HepG2 (cell line): ENCODE measurements around the gene OPRL1. TPM values are rescaled to one million over a fixed set of nuclear protein-coding genes. Genes with fewer than 3 reads are reported as not detected.
A peak's percentile ranks its signal among the peaks of the same experiment; 100 is the strongest.

Source experiments
- ATAC-seq: fragments of 200-7000 bp; cut with Tn5 transposase; 3 replicates; pipeline ENCODE4 v1.9.1; 2020; ENCODE audit warnings: mild to moderate bottlenecking, moderate library complexity
- BruUV-seq: library from RNA; stranded (reverse); fragments of 400-500 nt; replicated peaks from 2 replicates; lab custom pipeline; 2021; lab: Mats Ljungman, UMichigan
- CTCF ChIA-PET: fragments of 300-600 bp; formaldehyde crosslinking; extraction: SDS; loops from one replicate; lab custom pipeline; 2021; ENCODE audit warnings: low total read pairs, inconsistent platforms, low intra/inter-chr PET ratio; lab: Yijun Ruan, JAX
- POLR2A ChIA-PET: fragments of 350-600 bp; sonication (Branson Sonifier 250); formaldehyde crosslinking; loops from one replicate; lab custom pipeline; 2020; ENCODE audit warnings: antibody characterized with exemption, inconsistent platforms; lab: Yijun Ruan, JAX
- DNase-seq: peaks from one replicate; pipeline ENCODE4 v3.0.0-alpha.2; 2015; ENCODE audit warnings: low spot score
- FAIRE-seq: peaks from 3 replicates; lab custom pipeline; 2011; peaks lifted over from hg19 to GRCh38; lab: Jason Lieb, UNC
- H2AFZ ChIP-seq: one replicate; pipeline ENCODE4 v1.6.1; 2011; ENCODE audit warnings: low read length, inconsistent platforms
- H3K27ac ChIP-seq: fragments of 300-600 bp; 3 replicates; pipeline ENCODE4 v1.8.0; 2011; ENCODE audit warnings: mixed run types, mild to moderate bottlenecking, mixed read lengths, low read length, inconsistent platforms; ENCODE audit not compliant: insufficient read depth; ENCODE audit errors: extremely low read length
- H3K27me3 ChIP-seq, 2 experiments: fragments of 200-600 bp in 1 of 2; 2 replicates in 1 of 2; 3 replicates in 1 of 2; pipeline versions ENCODE4 v1.6.0 to v1.8.0; 2011; ENCODE audit warnings: low read length in 2 of 2, mild to moderate bottlenecking in 2 of 2, moderate library complexity in 2 of 2, inconsistent platforms in 1 of 2; ENCODE audit not compliant: insufficient read depth in 2 of 2, control insufficient read depth in 1 of 2
- H3K36me3 ChIP-seq, 2 experiments: fragments of 200-600 bp in 1 of 2; replicated peaks in 1 of 2; 2 replicates in 1 of 2; 3 replicates in 1 of 2; pipeline versions ENCODE4 v1.5.1 to v1.8.0; 2011; ENCODE audit warnings: low read length in 2 of 2, inconsistent platforms in 1 of 2; ENCODE audit not compliant: insufficient read depth in 2 of 2, control insufficient read depth in 1 of 2
- H3K4me1 ChIP-seq: 2 replicates; pipeline ENCODE4 v1.5.1; 2012; ENCODE audit warnings: low read length, inconsistent platforms; ENCODE audit not compliant: insufficient read depth
- H3K4me2 ChIP-seq: 2 replicates; pipeline ENCODE4 v1.6.0; 2011; ENCODE audit warnings: low read depth, low read length, inconsistent platforms
- H3K4me3 ChIP-seq, 3 experiments: fragments of 200-600 bp in 1 of 3; sonication (generic), shearing (Covaris generic) in 1 of 3; replicated peaks in 1 of 3; 2 replicates each; pipeline ENCODE4 v1.5.1; 2011 to 2016; ENCODE audit warnings: low read length in 3 of 3, inconsistent platforms in 2 of 3, low read depth in 2 of 3, mild to moderate bottlenecking in 2 of 3, control low read depth in 1 of 3, mixed read lengths in 1 of 3; ENCODE audit not compliant: insufficient read depth in 1 of 3
- H3K79me2 ChIP-seq: one replicate; pipeline ENCODE4 v1.6.1; 2011; ENCODE audit warnings: low read length, inconsistent platforms; ENCODE audit not compliant: insufficient read depth
- H3K9ac ChIP-seq: 2 replicates; pipeline ENCODE4 v1.6.0; 2011; ENCODE audit warnings: mild to moderate bottlenecking, low read depth, low read length, inconsistent platforms; ENCODE audit not compliant: insufficient read depth
- H3K9me3 ChIP-seq: 2 replicates; pipeline ENCODE4 v1.5.1; 2012; ENCODE audit warnings: mild to moderate bottlenecking, low read length
- H4K20me1 ChIP-seq: 2 replicates; pipeline ENCODE4 v1.6.0; 2011; ENCODE audit warnings: inconsistent platforms, mild to moderate bottlenecking, low read length, moderate library complexity; ENCODE audit not compliant: insufficient read depth
- AHR ChIP-seq: IDR thresholded peaks from 2 replicates; pipeline ENCODE4 v1.6.1; 2018; ENCODE audit warnings: missing genetic modification reagents, missing compliant biosample characterization
- NPAS2 ChIP-seq: sonication (generic); formaldehyde crosslinking; IDR thresholded peaks from 2 replicates; pipeline ENCODE4 v1.8.0; 2022; ENCODE audit warnings: mild to moderate bottlenecking, missing genetic modification reagents, borderline replicate concordance
- ZFP82 ChIP-seq: sonication (generic); formaldehyde crosslinking; IDR thresholded peaks from 2 replicates; pipeline ENCODE4 v1.5.1; 2020; ENCODE audit warnings: mild to moderate bottlenecking, missing genetic modification reagents, borderline replicate concordance
- ZNF292 ChIP-seq: sonication (generic); formaldehyde crosslinking; IDR thresholded peaks from 2 replicates; pipeline ENCODE4 v1.8.1; 2022; ENCODE audit warnings: mild to moderate bottlenecking, low read depth, missing genetic modification reagents, borderline replicate concordance
- ZNF496 ChIP-seq: sonication (generic); formaldehyde crosslinking; IDR thresholded peaks from 2 replicates; pipeline ENCODE4 v1.8.1; 2023; ENCODE audit warnings: mild to moderate bottlenecking, moderate library complexity, missing genetic modification reagents; ENCODE audit not compliant: insufficient replicate concordance
- ZNF709 ChIP-seq: sonication (generic); formaldehyde crosslinking; IDR thresholded peaks from 2 replicates; pipeline ENCODE4 v1.5.0; 2020; ENCODE audit warnings: mild to moderate bottlenecking, missing genetic modification reagents
- WGBS: methylation state at CpG from one replicate; pipeline ENCODE4 v1.1.6; 2017; ENCODE audit warnings: low lambda C conversion rate; 5-methylcytosine and 5-hydroxymethylcytosine counted together
- in situ Hi-C: cut with HindIII; loops from 2 replicates; pipeline ENCODE4 v1.10.0; 2017; ENCODE audit warnings: low pct_unique_long_range_greater_than_20kb; ENCODE audit not compliant: extremely low pct_ligation_motif_present
- intact Hi-C: fragments of 100-400 bp; cut with micrococcal nuclease; formaldehyde crosslinking; loops from one replicate; pipeline ENCODE4 v1.10.0; 2022; ENCODE audit not compliant: unreplicated experiment
- polyA plus RNA-seq, 8 experiments: library from polyadenylated mRNA; depleted of rRNA in 3 of 8; stranded (reverse) in 7 of 8; unstranded in 1 of 8; fragments of >200 nt; fragmentation: Illumina TruSeq in 4 of 8; extraction: Trizol in 4 of 8; gene quantifications; 2 replicates each; pipeline versions ENCODE4 v1.2.1 to v1.2.3, GENCODE V29; 2011 to 2016; ENCODE audit warnings: low read depth in 4 of 8, missing spikeins in 1 of 8, mixed read lengths in 1 of 8; ENCODE audit not compliant: insufficient read depth in 1 of 8
- total RNA-seq, 5 experiments: library from RNA; depleted of rRNA; stranded (reverse); fragments of >200 nt; fragmentation: Illumina TruSeq; extraction: Trizol; gene quantifications; 2 replicates each; pipeline ENCODE4 v1.2.3, GENCODE V29; 2016; ENCODE audit warnings: low read depth in 1 of 5
- TF ChIP-seq, protein P1 (sequence below): fragments of 450-650 bp; IDR thresholded peaks from 2 replicates; pipeline ENCODE4 v1.6.1; 2016

The OPRL1 gene
- total and polyA plus RNA-seq, 2 of the 13 experiments (the other 11 are each of a cell fraction or from before 2014, with no cell fraction given) = 0.35 to 0.71 TPM

DNA sequence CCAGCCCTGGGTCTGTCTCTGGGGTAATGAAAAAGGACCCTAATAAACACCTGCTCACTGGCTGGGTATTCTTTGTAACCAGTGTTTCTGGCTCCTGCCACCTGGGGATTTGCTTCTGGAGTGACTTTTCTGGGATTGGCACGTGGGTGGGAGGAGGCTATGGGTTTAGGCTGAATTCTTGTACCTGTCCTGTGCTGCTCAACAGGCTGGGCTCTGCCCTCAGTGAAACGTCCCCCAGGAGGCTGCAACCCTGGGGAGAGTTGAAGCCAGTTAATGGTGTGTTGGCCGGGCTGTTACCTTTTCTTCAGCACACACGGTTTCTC, 20.6 kb downstream of the OPRL1 start:
- Histone ChIP-seq H2AFZ (no peak overlapping the region), H3K27me3 (peaks cover 39 to 71% of the 10 kb centered on the region in 2 experiments), H3K36me3 (no peaks in the 10 kb centered on the region), H3K4me2 (no peak overlapping the region), H4K20me1 (peaks cover 3% of the 10 kb centered on the region; the same call in 1 of the 2 replicates), H3K79me2 (no peaks in the 10 kb centered on the region), H3K4me1 (no peaks in the 10 kb centered on the region), H3K9me3 (no peaks in the 10 kb centered on the region), H3K4me3 (no peak overlapping the region), H3K9ac (no peak overlapping the region), H3K27ac (no peak overlapping the region)
- WGBS = 0% methylated on average over 4 of the region's 4 CpGs
- FAIRE-seq (no peak), ATAC-seq (no peak), DNase-seq (no peak)
- CTCF ChIA-PET = interaction anchor here (0.6 to 2.9 kb wide), 2 partner anchors 20 to 23 kb away, joined by 3 to 21 read pairs; no protein-coding TSS in a partner anchor
- POLR2A ChIA-PET = no interaction called here
- in situ Hi-C loops = no loop called here
- intact Hi-C loops = no loop called here
- no peak for TF ChIP-seq NPAS2
- no peak for TF ChIP-seq ZNF496 (CRISPR knock-in tag)
- TF ChIP-seq, protein P1, sequence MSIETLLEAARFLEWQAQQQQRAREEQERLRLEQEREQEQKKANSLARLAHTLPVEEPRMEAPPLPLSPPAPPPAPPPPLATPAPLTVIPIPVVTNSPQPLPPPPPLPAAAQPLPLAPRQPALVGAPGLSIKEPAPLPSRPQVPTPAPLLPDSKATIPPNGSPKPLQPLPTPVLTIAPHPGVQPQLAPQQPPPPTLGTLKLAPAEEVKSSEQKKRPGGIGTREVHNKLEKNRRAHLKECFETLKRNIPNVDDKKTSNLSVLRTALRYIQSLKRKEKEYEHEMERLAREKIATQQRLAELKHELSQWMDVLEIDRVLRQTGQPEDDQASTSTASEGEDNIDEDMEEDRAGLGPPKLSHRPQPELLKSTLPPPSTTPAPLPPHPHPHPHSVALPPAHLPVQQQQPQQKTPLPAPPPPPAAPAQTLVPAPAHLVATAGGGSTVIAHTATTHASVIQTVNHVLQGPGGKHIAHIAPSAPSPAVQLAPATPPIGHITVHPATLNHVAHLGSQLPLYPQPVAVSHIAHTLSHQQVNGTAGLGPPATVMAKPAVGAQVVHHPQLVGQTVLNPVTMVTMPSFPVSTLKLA = peak; percentile 58; the same call in 1 of the 2 replicates
- BruUV-seq = no TSS peak

DNA sequence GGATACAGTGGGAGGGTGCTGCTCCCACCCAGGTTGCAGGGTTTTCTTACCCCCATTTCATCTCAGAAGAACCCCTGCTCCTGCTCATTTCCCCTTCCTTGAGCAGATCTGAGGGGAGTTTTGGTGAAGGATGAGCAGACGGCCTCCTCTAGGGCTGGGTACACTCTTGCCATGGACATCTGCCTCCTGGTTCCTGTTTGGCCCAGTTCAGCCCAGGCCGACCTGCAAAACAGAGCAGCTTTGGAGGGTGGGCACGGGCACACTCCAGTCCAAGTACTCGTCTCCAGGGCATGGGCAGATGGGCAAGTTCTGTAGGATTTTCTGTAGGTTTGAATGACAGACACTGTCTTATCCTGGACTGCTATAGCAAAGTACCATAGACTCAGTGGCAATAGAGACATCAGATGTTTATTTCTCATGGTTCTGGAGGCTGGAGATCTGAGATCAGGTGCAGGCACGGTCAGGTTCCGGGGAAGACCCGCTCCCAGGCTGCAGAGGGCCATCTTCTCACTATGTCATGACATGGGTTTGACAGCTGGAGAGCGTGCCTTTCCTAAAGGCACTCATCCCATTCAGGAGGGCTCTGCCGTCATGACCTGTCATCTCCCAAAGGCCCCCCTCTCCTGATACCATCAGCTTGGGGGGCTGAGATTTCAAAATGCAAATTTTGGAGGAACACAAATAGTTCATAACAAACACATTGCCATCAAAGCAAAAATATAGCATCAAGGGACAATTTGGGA, 21.2 kb downstream of the OPRL1 start:
- Histone ChIP-seq H3K9me3 (no peaks in the 10 kb centered on the region), H4K20me1 (peaks cover 3% of the 10 kb centered on the region; the same call in 1 of the 2 replicates), H3K4me1 (no peaks in the 10 kb centered on the region), H3K27ac (no peak overlapping the region), H3K9ac (no peak overlapping the region), H3K79me2 (no peaks in the 10 kb centered on the region)
- CTCF ChIA-PET = interaction anchor here (0.6 to 2.9 kb wide), 3 partner anchors 19 to 185 kb away, joined by 3 to 21 read pairs (median 3); no protein-coding TSS in a partner anchor
- intact Hi-C loops = no loop called here
- ATAC-seq (no peak), DNase-seq (no peak)
- POLR2A ChIA-PET = no interaction called here
- WGBS = 14% methylated on average over 9 of the region's 9 CpGs
- TF ChIP-seq AHR (peak; percentile 9; the same call in 1 of the 2 replicates), ZNF709 (CRISPR knock-in tag) (0 out of 2 replicates have a peak, but pooled peaks have one; percentile 1), ZFP82 (CRISPR knock-in tag) (0 out of 2 replicates have a peak, but pooled peaks have one; percentile 3), ZNF292 (CRISPR knock-in tag) (no peak)
- TF ChIP-seq, all 625 proteins: peak for 3
- H3K36me3 ChIP-seq = no peaks in the 10 kb centered on the region
- in situ Hi-C loops = no loop called here
- H3K27me3 ChIP-seq = peaks cover 43 to 76% of the 10 kb centered on the region in 2 experiments
- no peak overlapping the region for H3K4me2 ChIP-seq
- H2AFZ ChIP-seq = no peak overlapping the region
- FAIRE-seq = no peak
- BruUV-seq = no TSS peak
- no peak overlapping the region for H3K4me3 ChIP-seq
